CD14-positive monocyte (primary cell): ENCODE results near the gene RPS19. TPM values are rescaled to one million over a fixed set of nuclear protein-coding genes. Genes with fewer than 3 reads are reported as not detected.

Experiments
- DNase-seq, 3 donors: peaks; one replicate each; pipeline ENCODE4 v3.0.0-alpha.2; 2011 to 2022
- H2AFZ ChIP-seq: 2 replicates; pipeline ENCODE4 v1.6.0; 2012; ENCODE audit warnings: mild to moderate bottlenecking, low read depth, low read length, inconsistent platforms; ENCODE audit not compliant: insufficient read depth, poor library complexity, severe bottlenecking
- H3K27ac ChIP-seq, 2 donors: 1 replicate in 1 of 2; 2 replicates in 1 of 2; pipeline ENCODE4 v1.5.1; 2012 to 2013; ENCODE audit warnings: low read length in 2 of 2, control low read depth in 1 of 2, inconsistent platforms in 1 of 2, low read depth in 1 of 2, mild to moderate bottlenecking in 1 of 2
- H3K27me3 ChIP-seq, 2 donors: one replicate each; pipeline versions ENCODE4 v1.6.0 to v1.6.1; 2011 to 2013; ENCODE audit warnings: low read length in 2 of 2; ENCODE audit not compliant: control insufficient read depth in 2 of 2, insufficient read depth in 2 of 2
- H3K36me3 ChIP-seq, 2 donors: replicated peaks in 1 of 2; 1 replicate in 1 of 2; 2 replicates in 1 of 2; pipeline versions ENCODE4 v1.5.1 to v1.6.1; 2012 to 2013; ENCODE audit warnings: low read length in 2 of 2, control low read depth in 1 of 2, inconsistent platforms in 1 of 2, mild to moderate bottlenecking in 1 of 2; ENCODE audit not compliant: insufficient read depth in 2 of 2, control insufficient read depth in 1 of 2
- H3K4me1 ChIP-seq, 2 donors: 1 replicate in 1 of 2; 2 replicates in 1 of 2; pipeline versions ENCODE4 v1.5.1 to v1.6.1; 2012 to 2013; ENCODE audit warnings: low read length in 2 of 2, control low read depth in 1 of 2, inconsistent platforms in 1 of 2, mild to moderate bottlenecking in 1 of 2, moderate library complexity in 1 of 2; ENCODE audit not compliant: insufficient read depth in 2 of 2, control insufficient read depth in 1 of 2
- H3K4me2 ChIP-seq: replicated peaks from 2 replicates; pipeline ENCODE3; 2012; ENCODE audit warnings: low read length, moderate library complexity, mild to moderate bottlenecking; ENCODE audit not compliant: poor library complexity, severe bottlenecking; ENCODE audit errors: extremely low read depth
- H3K4me3 ChIP-seq, 3 experiments: fragments of 200-600 bp in 1 of 3; sonication (generic) in 1 of 3; replicated peaks in 1 of 3; 1 replicate in 2 of 3; 2 replicates in 1 of 3; pipeline ENCODE4 v1.5.1; 2011 to 2013; ENCODE audit warnings: low read length in 3 of 3, mild to moderate bottlenecking in 3 of 3, control low read depth in 2 of 3, low read depth in 2 of 3, inconsistent platforms in 1 of 3, moderate library complexity in 1 of 3
- H3K79me2 ChIP-seq: 2 replicates; pipeline ENCODE4 v1.6.0; 2012; ENCODE audit warnings: mild to moderate bottlenecking, control low read depth, inconsistent platforms, low read length, moderate library complexity; ENCODE audit not compliant: insufficient read depth
- H3K9ac ChIP-seq: 2 replicates; pipeline ENCODE4 v1.6.0; 2017; ENCODE audit warnings: low read length, mild to moderate bottlenecking; ENCODE audit not compliant: insufficient read depth, poor library complexity, severe bottlenecking
- H3K9me3 ChIP-seq, 2 donors: replicated peaks in 1 of 2; 1 replicate in 1 of 2; 2 replicates in 1 of 2; pipeline versions ENCODE4 v1.5.1 to v1.6.1; 2012 to 2013; ENCODE audit warnings: low read length in 2 of 2, control low read depth in 1 of 2; ENCODE audit not compliant: control insufficient read depth in 1 of 2, insufficient read depth in 1 of 2
- H4K20me1 ChIP-seq: 2 replicates; pipeline ENCODE4 v1.6.0; 2012; ENCODE audit warnings: mild to moderate bottlenecking, low read length, control low read depth, moderate library complexity; ENCODE audit not compliant: insufficient read depth
- H3K27ac Mint-ChIP-seq, 7 donors: one replicate each; pipeline ENCODE4 v1.8.0; 2020; ENCODE audit warnings: mild to moderate bottlenecking in 7 of 7, mixed read lengths in 7 of 7, moderate library complexity in 6 of 7, inconsistent platforms in 2 of 7
- H3K27me3 Mint-ChIP-seq, 3 donors: one replicate each; pipeline ENCODE4 v1.8.0; 2021 to 2022; ENCODE audit warnings: low read depth in 3 of 3, mild to moderate bottlenecking in 3 of 3, mixed read lengths in 3 of 3, moderate library complexity in 3 of 3, inconsistent platforms in 1 of 3
- H3K36me3 Mint-ChIP-seq, 2 donors: one replicate each; pipeline ENCODE4 v1.8.0; 2020; ENCODE audit warnings: mixed read lengths in 2 of 2, inconsistent platforms in 1 of 2, mild to moderate bottlenecking in 1 of 2
- H3K4me1 Mint-ChIP-seq: one replicate; pipeline ENCODE4 v1.8.0; 2020; ENCODE audit warnings: mild to moderate bottlenecking, mixed read lengths
- H3K4me3 Mint-ChIP-seq, 2 donors: one replicate each; pipeline ENCODE4 v1.8.0; 2020; ENCODE audit warnings: mild to moderate bottlenecking in 2 of 2, mixed read lengths in 2 of 2, moderate library complexity in 1 of 2
- H3K9me3 Mint-ChIP-seq, 7 donors: one replicate each; pipeline ENCODE4 v1.8.0; 2020 to 2022; ENCODE audit warnings: mixed read lengths in 7 of 7, mild to moderate bottlenecking in 6 of 7, moderate library complexity in 6 of 7, inconsistent platforms in 2 of 7
- CTCF ChIP-seq: fragments of 200-600 bp; IDR thresholded peaks from one replicate; pipeline ENCODE4 v1.8.0; 2022; ENCODE audit warnings: antibody characterized with exemption, mild to moderate bottlenecking
- WGBS: methylation state at CpG from one replicate; pipeline ENCODE4 v1.1.5; 2013; ENCODE audit warnings: missing lambda C conversion rate; ENCODE audit not compliant: insufficient coverage; 5-methylcytosine and 5-hydroxymethylcytosine counted together
- intact Hi-C, 2 donors: fragments of 100-400 bp; cut with micrococcal nuclease; formaldehyde crosslinking; loops; one replicate each; pipeline versions ENCODE4 v1.15.0 to v1.15.1; 2023
- polyA plus RNA-seq, 3 donors: library from polyadenylated mRNA; depleted of rRNA in 1 of 3; unstranded in 2 of 3; stranded (reverse) in 1 of 3; fragments of 300-500 nt in 2 of 3; fragments of >200 nt in 1 of 3; fragmentation: Illumina TruSeq in 2 of 3; gene quantifications; 1 replicate in 2 of 3; 2 replicates in 1 of 3; pipeline ENCODE4 v1.2.3, GENCODE V29; 2012 to 2021

Gene RPS19
- polyA plus RNA-seq, 3 donors = 1,234 to 2,117 (median 1,424) TPM

DNA sequence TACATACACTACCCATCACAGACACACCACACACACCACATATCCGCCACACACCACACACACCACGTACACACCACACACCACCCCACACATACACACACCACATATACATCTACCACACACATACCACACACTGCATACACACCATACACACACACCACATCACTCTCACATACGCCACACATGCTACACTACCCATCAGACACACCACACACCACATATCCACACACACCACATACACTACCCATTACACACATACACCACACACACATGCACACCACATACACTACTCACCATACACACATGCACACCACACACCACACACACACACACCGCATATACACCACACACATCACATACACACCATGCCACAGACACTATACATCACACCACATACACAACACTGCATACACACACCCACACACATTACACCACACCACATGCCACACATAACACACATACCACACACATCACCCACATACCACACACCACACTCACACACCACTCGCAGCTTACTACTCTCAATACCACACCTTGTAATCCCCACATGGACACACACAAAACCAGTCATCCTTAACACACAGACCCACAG is 58.7 kb downstream of the RPS19 start:
- Histone ChIP-seq H3K4me3 (no peak overlapping the region), H3K79me2 (no peaks in the 10 kb centered on the region), H3K9me3 (peaks cover 0 to 11% of the 10 kb centered on the region in 2 donors), H3K4me1 (no peaks in the 10 kb centered on the region), H2AFZ (no peak overlapping the region), H3K36me3 (no peaks in the 10 kb centered on the region), H4K20me1 (peaks cover under 1% of the 10 kb centered on the region), H3K27me3 (peaks cover 38 to 71% of the 10 kb centered on the region in 2 donors), H3K9ac (no peak overlapping the region), H3K4me2 (no peak overlapping the region), H3K27ac (no peak overlapping the region)
- intact Hi-C loops = no loop called here
- Mint-ChIP-seq H3K27ac (no peak overlapping the region), H3K36me3 (peaks cover 0 to 14% of the 10 kb centered on the region in 2 donors), H3K4me1 (peaks cover 8% of the 10 kb centered on the region), H3K27me3 (peaks cover 0 to 34% (median 26%) of the 10 kb centered on the region in 3 donors), H3K4me3 (no peak overlapping the region), H3K9me3 (peaks cover 0 to 10% (median 6%) of the 10 kb centered on the region in 7 donors)
- no peak for TF ChIP-seq CTCF
- WGBS = 96% methylated on average over 5 of the region's 5 CpGs
- DNase-seq = no peak

DNA sequence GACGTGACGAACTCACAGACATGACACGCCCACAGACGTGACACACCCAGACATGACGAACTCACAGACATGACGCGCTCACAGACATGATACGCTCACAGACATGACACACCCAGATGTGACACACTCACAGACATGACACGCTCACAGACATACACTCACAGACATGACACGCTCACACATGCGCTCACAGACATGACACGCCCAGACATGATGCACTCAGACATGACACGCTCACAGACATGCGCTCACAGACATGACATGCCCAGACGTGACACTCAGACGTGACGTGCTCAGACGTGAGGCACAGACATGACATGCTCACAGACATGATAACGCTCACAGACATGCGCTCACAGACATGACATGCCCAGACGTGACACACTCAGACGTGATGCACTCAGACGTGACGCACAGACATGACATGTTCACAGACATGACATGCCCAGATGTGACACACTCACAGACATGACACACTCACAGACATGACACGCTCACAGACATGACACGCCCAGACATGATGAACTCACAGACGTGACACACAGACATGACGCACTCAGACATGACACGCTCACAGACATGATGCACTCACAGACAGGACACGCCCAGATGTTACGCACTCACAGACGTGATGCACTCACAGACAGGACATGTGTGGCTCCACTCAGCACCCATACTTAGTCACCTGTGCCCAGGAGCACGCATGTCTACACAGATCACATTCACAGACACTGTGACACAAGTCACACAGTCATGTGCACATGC is 60.1 kb downstream of the RPS19 start:
- TF ChIP-seq CTCF = no peak
- Histone ChIP-seq H3K36me3 (no peaks in the 10 kb centered on the region), H3K9me3 (peaks cover 0 to 11% of the 10 kb centered on the region in 2 donors), H4K20me1 (no peaks in the 10 kb centered on the region), H3K27ac (no peak overlapping the region), H3K4me2 (no peak overlapping the region), H3K4me1 (no peaks in the 10 kb centered on the region), H3K79me2 (no peaks in the 10 kb centered on the region), H3K9ac (no peak overlapping the region), H3K27me3 (peaks cover 32 to 75% of the 10 kb centered on the region in 2 donors), H2AFZ (no peak overlapping the region), H3K4me3 (no peak overlapping the region)
- no peak overlapping the region for H3K4me3 Mint-ChIP-seq
- peaks cover 6% of the 10 kb centered on the region for H3K4me1 Mint-ChIP-seq
- H3K27ac Mint-ChIP-seq = no peak overlapping the region
- peaks cover 0 to 11% of the 10 kb centered on the region in 2 donors for H3K36me3 Mint-ChIP-seq
- peaks cover 0 to 28% (median 18%) of the 10 kb centered on the region in 3 donors for H3K27me3 Mint-ChIP-seq
- WGBS = 98% methylated on average over 33 of the region's 33 CpGs
- peaks cover 0 to 9% (median 3%) of the 10 kb centered on the region in 7 donors for H3K9me3 Mint-ChIP-seq
- DNase-seq = no peak
- intact Hi-C loops = no loop called here
